NCI-H1105 treated with DMSO at 0.1 percent for 48 hours (cell line): ENCODE measurements around the gene SIGLEC10.
"Not testable (repeated sequence)": the region's sequence is repeated elsewhere in the genome, so short reads cannot be mapped to it uniquely, and the experiment has no call there.

Experiments
- DNase-seq: peaks from one replicate; lab custom pipeline; 2025; lab: John Stamatoyannopoulos, UW

SIGLEC10 gene

GRCh38 chr19:51440052-51440451 is 22.6 kb upstream of the SIGLEC10 start:
- DNase-seq: no peak

DNA sequence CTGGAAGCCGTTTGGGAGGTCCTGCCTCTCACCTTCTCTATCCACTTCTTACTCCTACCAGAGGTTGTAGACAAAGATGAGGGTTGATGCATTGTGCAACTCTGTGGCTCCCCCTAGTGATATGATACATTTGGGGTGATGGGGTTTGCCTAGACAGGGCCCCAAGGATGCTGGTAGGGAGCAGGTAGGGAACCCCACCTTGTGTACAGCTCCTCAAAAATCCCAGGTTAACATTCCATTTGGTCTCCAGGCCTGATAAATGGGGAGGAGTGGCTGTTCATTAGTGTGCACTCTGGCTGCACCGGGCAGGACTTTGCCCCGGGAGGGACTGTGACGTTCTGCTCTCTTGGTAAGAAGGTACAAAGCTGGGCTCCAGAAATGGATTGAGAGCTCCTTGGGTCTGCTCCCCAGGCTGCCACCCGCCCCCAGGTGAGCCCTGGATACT is 21.6 kb upstream of the SIGLEC10 start:
- no peak for DNase-seq

GRCh38 chr19:51434456-51434855 is 17.0 kb upstream of the SIGLEC10 start:
- no peak for DNase-seq

DNA sequence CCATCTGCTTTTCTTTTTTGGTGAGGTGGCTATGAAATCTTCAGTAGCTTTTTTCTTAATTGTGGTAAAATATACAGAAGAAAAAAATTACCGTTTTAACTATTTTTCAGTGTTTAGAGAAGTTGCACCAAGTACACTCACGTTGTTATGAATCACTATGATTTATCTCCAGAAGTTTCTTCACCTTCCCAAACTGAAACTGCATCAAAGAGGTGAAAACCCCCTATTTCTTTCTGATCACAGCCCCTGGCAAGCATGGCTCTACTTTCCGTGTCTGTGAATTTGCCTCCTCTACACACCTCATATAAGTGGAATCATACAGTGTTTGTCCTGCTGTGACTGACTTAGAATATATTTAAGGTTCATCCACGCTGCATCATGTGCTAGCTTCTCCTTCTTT is 15.6 kb upstream of the SIGLEC10 start:
- no peak for DNase-seq

DNA sequence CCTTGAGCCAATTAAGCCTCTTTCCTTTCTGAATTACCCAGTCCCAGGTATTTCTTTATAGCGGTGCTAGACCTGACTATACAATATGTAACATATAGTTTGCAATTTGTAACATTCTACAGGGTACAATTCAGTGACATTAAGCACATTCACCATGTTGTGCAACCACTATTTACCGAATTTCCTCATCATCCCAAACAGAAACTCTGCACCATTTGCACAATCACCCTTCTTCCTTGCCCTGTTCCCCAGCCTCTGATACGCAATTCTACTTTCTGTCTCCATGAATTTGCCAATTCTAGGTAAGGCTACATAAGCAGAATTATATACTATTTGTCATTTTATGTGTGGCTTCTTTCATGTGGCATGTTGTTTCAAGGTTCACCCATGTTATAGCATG is 13.7 kb upstream of the SIGLEC10 start:
- no peak for DNase-seq

- no peak for DNase-seq
These were observed 12.8 kb upstream of the SIGLEC10 start for GRCh38 chr19:51430221-51430620.

DNA sequence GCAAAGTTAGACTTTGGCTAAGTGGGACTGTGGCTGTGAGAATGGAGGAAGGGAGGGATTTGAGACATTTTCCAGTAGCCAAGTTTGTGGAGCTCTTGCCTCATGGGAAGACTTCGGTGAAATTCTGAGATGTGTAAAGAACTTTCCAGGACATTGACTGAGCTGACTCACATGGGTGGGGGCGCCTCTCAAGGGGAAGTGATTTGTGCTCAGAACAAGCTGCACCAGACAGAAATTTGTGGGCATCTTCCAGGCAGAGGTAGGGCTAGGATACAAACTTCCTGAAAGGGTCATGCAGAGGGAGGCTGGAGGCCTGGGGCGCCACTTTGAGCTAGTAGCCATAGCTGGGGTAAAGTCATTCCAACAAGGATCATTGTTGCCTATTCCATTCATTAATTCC is 9.8 kb upstream of the SIGLEC10 start:
- DNase-seq: no peak

- no peak for DNase-seq
These were observed 4.6 kb upstream of the SIGLEC10 start for GRCh38 chr19:51422053-51422448.

- DNase-seq: no peak
These were observed 4.0 kb upstream of the SIGLEC10 start for GRCh38 chr19:51421229-51422052.

DNA sequence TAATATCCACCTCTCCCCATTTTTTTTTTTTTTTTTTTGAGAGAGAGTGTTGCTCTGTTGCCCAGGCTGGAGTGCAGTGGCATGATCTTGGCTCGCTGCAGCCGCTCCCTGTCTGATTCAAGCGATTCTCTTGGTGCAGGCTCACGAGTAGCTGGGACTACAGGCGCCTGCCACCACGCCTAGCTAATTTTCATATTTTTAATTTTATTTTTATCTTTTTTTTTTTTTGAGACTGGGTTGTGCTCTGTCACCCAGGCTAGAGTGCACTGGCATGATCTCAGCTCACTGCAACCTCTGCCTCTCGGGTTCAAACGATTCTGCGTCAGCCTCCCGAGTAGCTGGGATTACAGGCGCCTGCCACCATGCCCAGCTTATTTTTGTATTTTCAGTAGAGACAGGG is 3.1 kb upstream of the SIGLEC10 start:
- not testable (repeated sequence) for DNase-seq

DNA sequence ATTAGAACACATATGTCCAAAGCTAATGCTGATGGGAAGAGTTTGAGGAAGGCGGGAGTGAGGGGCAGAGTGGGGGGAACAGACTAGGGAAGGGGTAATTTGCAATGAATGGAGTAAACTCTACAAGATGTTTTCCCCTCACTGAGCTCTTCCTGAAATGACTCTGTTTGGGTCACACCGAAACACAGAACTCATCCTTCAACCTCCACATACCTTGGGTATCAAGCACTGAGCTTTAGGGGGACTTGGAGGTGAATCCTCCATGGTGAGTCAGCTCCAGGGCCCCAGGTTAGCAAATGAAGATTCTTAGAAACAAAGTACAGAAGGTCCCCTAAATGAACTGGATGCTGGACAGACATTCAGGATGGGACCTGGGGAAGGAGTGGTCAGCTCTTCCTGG is 1.3 kb upstream of the SIGLEC10 start:
- no peak for DNase-seq

DNA sequence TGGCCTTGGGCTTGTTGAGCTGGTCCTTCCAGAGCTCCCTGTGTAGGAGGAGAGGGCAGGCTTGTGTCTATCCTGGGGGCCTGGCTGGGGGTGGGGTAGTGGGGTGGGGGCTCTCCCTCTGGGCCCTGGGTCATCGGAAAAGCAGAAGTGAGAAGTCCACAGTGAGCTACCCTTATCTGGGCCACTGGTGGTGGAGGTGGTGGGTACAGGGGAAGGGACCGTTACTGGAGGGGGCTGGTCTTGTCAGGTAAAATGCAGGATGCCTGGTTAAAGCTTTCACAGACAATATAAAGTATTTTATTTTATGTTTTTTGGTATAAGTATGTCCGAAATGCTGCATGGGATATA is 342 bp upstream of the SIGLEC10 start:
- DNase-seq: no peak

DNA sequence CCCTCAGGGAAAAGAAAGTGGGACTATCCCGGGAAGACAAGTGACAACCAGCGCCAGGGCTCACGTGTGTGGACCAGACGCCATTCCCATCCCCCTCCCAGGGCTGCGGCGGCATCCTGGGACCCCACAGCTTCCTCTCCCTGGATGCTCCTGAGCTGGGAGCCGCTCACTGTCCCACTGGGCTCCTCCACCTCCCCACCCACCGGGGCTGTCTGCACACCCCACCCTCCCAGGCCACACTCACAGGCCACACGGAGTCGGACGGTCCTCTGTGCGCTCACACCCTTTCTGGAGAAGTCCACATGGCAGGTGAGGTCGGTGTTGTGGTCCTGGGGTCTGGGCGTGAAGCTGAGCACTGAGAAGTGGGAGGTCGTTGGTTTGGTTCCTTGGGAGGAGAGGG is 1.0 kb downstream of the SIGLEC10 start:
- not testable (repeated sequence) for DNase-seq

DNA sequence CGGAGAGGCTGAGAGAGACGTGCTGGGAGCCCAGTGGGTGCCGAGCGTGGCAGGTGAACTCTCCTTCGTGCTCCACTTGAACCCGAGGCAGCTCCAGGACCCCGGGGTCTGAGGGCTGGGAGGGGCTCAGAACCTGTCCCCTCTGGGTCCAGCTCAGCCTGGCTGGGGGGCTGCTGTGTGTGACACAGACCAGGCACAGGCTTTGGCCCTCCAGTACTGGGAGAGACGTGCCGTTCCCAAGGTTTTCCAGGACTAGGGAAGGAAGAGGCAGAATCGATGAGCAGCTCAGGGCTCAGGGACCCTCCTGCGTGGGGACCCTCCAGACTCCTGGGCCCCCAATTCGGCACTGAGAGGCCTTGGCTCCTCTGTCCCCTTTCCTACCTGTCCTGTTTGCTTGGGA is 2.3 kb downstream of the SIGLEC10 start:
- no peak for DNase-seq

DNA sequence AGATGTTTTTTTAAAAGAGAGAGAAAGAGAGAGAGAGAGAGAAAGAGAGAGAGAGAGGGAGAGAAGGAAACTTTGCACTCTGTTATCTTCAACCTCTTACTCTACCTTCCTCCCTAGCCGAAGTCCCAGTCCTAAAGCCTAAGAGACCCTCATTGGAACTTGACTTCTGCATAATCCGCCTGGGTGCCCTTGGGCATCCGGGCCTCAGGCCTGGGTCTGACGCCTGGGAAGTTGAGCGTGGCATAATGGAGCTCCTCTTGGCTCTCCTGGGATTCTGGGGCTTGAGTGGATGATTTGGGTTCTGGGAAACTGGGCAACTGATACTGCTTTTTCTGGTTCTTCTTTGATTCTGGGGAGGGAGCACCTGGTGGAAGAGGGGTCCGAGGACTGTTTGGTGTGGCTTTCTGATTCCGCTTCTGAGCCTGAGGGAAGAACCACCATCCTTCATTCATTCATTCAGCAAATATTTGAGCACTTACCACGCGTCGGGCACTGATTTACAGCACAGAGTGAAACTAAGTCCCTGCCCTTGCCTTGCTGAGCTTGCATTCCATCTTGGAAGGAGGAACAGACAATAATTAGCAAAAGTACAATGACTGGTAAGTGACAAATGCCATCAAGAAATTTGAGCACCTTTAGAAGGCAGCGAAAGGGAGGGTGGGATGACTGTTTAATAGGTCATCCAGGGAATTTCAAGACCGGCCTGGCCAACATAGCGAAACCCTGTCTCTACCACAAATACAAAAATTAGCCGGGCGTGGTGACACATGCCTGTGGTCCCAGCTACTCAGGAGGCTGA is 6.3 kb downstream of the SIGLEC10 start:
- DNase-seq: no peak

DNA sequence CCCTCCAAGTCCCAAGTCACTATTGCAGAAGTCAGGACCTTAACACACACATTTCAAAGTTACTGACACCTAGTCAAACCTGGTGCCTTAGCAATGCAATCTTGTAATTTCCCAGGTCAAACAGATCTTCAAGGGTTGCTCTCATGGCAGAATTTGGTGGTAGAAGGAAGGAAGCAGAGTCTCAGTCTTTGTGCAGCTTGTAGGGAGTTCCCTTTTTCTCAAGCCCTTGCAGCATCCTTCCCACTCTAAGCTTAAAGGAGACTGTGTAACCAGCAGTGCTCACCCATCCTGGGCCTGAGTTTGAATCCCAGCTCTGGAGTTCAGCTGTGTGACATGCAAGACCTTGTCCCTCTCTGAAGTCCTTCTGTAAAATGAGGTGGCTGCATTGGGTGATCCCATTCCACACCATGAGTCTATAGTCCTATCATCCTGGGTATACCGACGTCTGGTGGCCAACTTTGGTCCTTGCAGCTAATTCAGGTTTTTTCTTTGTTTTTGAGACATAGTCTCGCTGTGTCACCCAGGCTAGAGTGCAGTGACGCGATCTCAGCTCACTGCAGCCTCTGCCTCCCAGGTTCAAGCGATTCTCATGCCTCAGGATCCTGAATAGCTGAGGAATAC is 9.8 kb downstream of the SIGLEC10 start:
- no peak for DNase-seq

DNA sequence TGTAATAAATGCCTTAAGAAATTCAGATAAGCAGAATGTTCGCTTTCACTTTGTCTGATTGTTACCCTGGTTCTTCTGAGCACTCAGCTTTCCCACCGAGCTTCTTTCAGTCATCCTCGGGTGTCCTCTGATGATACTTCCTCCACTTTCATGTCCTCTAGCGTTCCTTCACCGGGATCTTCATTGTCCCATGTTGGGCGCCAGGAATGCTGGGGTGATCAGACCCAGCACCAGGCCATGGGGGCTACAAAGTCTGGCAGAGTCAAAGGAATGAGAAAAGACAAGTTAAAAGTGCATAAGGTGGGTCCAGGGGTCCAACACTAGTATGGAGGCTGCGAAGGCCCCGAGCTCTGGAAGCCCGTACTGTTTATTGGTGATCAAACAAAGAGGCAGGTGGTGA is 15.3 kb downstream of the SIGLEC10 start:
- no peak for DNase-seq

GRCh38 chr19:51399936-51400335 is 17.5 kb downstream of the SIGLEC10 start:
- DNase-seq: not testable (repeated sequence)

DNA sequence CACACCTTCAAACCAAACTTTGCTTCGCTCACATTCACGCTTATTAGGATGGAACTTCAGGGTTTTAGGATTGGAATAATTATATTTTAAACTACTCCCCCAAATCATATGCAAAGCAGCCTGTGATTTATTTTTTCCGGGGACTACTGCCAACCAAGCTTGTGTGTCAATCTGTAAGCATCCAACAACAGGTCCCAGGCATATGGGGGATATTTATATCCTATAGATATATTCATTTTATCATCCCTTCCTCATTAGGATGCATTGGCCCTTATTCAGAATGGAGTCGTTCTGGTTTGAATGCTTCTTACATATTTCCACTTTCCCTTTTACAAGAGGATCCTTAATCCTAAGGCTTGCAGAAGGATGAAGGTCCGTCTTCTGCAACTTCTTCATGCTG is 18.2 kb downstream of the SIGLEC10 start:
- DNase-seq: no peak

- peak; percentile 0 for DNase-seq
These were observed 19.2 kb downstream of the SIGLEC10 start for GRCh38 chr19:51398096-51398704.

DNA sequence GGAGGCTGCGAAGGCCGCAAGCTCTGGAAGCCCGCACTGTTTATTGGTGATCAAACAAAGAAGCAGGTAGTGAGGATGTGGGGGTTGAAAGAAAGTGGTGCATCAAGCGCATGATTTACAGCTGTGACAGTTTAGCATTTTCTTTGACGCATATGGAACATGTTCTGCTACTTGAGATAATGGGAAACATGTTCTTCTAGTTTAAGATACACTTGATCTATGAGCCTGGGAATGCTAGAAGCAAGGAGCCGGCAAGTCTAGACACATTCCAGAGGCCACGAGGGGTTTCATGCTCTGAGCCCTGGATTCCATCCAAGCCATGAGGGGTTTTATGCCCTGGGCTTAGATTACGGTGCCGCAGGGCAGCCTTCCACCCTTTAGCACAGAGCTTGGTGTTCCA is 20.0 kb downstream of the SIGLEC10 start:
- not testable (repeated sequence) for DNase-seq

GRCh38 chr19:51396175-51396574 is 21.3 kb downstream of the SIGLEC10 start:
- DNase-seq: no peak
